NCI-H2196 treated with DMSO at 0.1 percent for 48 hours (cell line): Measurements from ENCODE around the gene VKORC1.

Experiments
- DNase-seq: peaks from one replicate; lab custom pipeline; 2025; ENCODE audit not compliant: unreplicated experiment; lab: John Stamatoyannopoulos, UW

The VKORC1 gene

GRCh38 chr16:31063843-31064611 is 30.6 kb downstream of the VKORC1 start:
- no peak for DNase-seq

GRCh38 chr16:31063495-31063842 is 31.1 kb downstream of the VKORC1 start:
- no peak for DNase-seq

GRCh38 chr16:31061813-31062440 is 32.7 kb downstream of the VKORC1 start:
- DNase-seq: no peak

GRCh38 chr16:31061126-31061812 is 33.3 kb downstream of the VKORC1 start:
- no peak for DNase-seq

- no peak for DNase-seq
Measured at GRCh38 chr16:31055613-31056012, 39.0 kb downstream of the VKORC1 start.

GRCh38 chr16:31052114-31052513 is 42.5 kb downstream of the VKORC1 start:
- DNase-seq: no peak

GRCh38 chr16:31050280-31051030 is 44.1 kb downstream of the VKORC1 start:
- no peak for DNase-seq

GRCh38 chr16:31043898-31044481 is 50.6 kb downstream of the VKORC1 start:
- DNase-seq: no peak

GRCh38 chr16:31043352-31043751 is 51.2 kb downstream of the VKORC1 start:
- DNase-seq: no peak

GRCh38 chr16:31042866-31043265 is 51.7 kb downstream of the VKORC1 start:
- no peak for DNase-seq
